ENCODE data around the gene LPCAT3. TPM values are rescaled to one million over a fixed set of nuclear protein-coding genes. Genes with fewer than 3 reads are reported as not detected.
A peak's percentile ranks its signal among the peaks of the same experiment; 100 is the strongest.

The LPCAT3 gene
- total RNA-seq, 5 donors from 2014 or later (not counting 1 experiment from before 2014, with no cell fraction given) = 19.3 to 27.6 (median 22.6) TPM

- Mint-ChIP-seq H3K4me3 (no peak overlapping the region), H3K36me3 (peaks cover 28% of the 10 kb centered on the region), H3K9me3 (no peaks in the 10 kb centered on the region), H3K4me1 (peaks cover 42 to 60% (median 53%) of the 10 kb centered on the region in 3 donors), H3K27ac (peak overlapping the region in 1 of 2 donors; percentile 87), H3K27me3 (no peaks in the 10 kb centered on the region)
- WGBS (ENCODE audit: insufficient coverage) = 40% methylated on average over 1 of the region's 4 CpGs
- ChIA-PET POLR2A (interaction anchor here in 1 of 2 donors (1.0 kb wide), 1 partner anchor 22 kb away, joined by 6 read pairs; the partner anchor contains the start of genes C12orf57 and RNU7-1), CTCF (interaction anchor here (0.9 to 3.2 kb wide), 7 partner anchors 13 to 93 kb away, joined by 3 to 11 read pairs (median 7); partner anchors contain the start of genes C12orf57 (in 1 of the 2), RNU7-1 (in 1 of the 2) and SPSB2 (in 1 of the 2))
- Histone ChIP-seq H3K27me3 (replicated peaks in 1 of 2; ENCODE audit: control insufficient read depth in 2 of 2, extremely low read depth in 1 of 2, insufficient read depth in 2 of 2, low read length in 1 of 2) (no peaks in the 10 kb centered on the region), H3K4me3 (ENCODE audit: control insufficient read depth in 1 of 2, extremely low read depth in 1 of 2, low read length in 1 of 2) (no peak overlapping the region), H3K9me3 (no peaks in the 10 kb centered on the region), H3K27ac (ENCODE audit: low read length) (peak overlapping the region; percentile 69), H3K36me3 (ENCODE audit: control insufficient read depth in 2 of 2, extremely low read depth in 1 of 2, insufficient read depth in 1 of 2, low read length in 1 of 2) (peaks cover 3 to 49% of the 10 kb centered on the region in 2 donors), H3K4me1 (ENCODE audit: control insufficient read depth in 1 of 2, extremely low read depth in 1 of 2, insufficient read depth in 2 of 2, low read length in 2 of 2) (peaks cover 24 to 70% of the 10 kb centered on the region in 2 experiments)
- ATAC-seq (replicated peaks in 1 of 4) (no peak), DNase-seq (no peak)
Measured at GRCh38 chr12:6965714-6966113, 52.6 kb downstream of the LPCAT3 start.

- Histone ChIP-seq H3K36me3 (ENCODE audit: control insufficient read depth in 2 of 2, extremely low read depth in 1 of 2, insufficient read depth in 1 of 2, low read length in 1 of 2) (peaks cover 3 to 55% of the 10 kb centered on the region in 2 donors), H3K9me3 (no peaks in the 10 kb centered on the region), H3K4me3 (ENCODE audit: control insufficient read depth in 1 of 2, extremely low read depth in 1 of 2, low read length in 1 of 2) (no peak overlapping the region), H3K4me1 (ENCODE audit: control insufficient read depth in 1 of 2, extremely low read depth in 1 of 2, insufficient read depth in 2 of 2, low read length in 2 of 2) (peaks cover 30 to 72% of the 10 kb centered on the region in 2 experiments), H3K27ac (ENCODE audit: low read length) (peak overlapping the region; percentile 69), H3K27me3 (replicated peaks in 1 of 2; ENCODE audit: control insufficient read depth in 2 of 2, extremely low read depth in 1 of 2, insufficient read depth in 2 of 2, low read length in 1 of 2) (no peaks in the 10 kb centered on the region)
- 6% methylated on average over 3 of the region's 12 CpGs for WGBS (ENCODE audit: insufficient coverage)
- Mint-ChIP-seq H3K4me3 (no peak overlapping the region), H3K27me3 (no peaks in the 10 kb centered on the region), H3K36me3 (peaks cover 28% of the 10 kb centered on the region), H3K9me3 (no peaks in the 10 kb centered on the region), H3K4me1 (peaks cover 44 to 62% (median 55%) of the 10 kb centered on the region in 3 donors), H3K27ac (peak overlapping the region; percentile 83 to 87)
- peak; percentile 73 to 95 (median 84) for DNase-seq
- ChIA-PET CTCF (interaction anchor here (0.6 to 5.6 kb wide), 17 partner anchors 10 to 113 kb away, joined by 3 to 69 read pairs (median 4); partner anchors contain the start of genes C12orf57 (in 2 of the 2), PTPN6 (in 2 of the 2), RNU7-1 (in 2 of the 2) and LPCAT3 (in 1 of the 2)), POLR2A (interaction anchor here (0.9 to 1.9 kb wide), 3 partner anchors 10 to 21 kb away, joined by 3 to 18 read pairs (median 4); partner anchors contain the start of genes C12orf57 (in 2 of the 2) and RNU7-1 (in 2 of the 2))
- peak; percentile 43 to 52 (median 49) for ATAC-seq (replicated peaks in 1 of 4)
Measured at GRCh38 chr12:6965026-6965661, 53.1 kb downstream of the LPCAT3 start.

- H3K27ac Mint-ChIP-seq = peak overlapping the region; percentile 83 to 87
- H3K4me1 ChIP-seq (ENCODE audit: control insufficient read depth in 1 of 2, extremely low read depth in 1 of 2, insufficient read depth in 2 of 2, low read length in 2 of 2) = peaks cover 35 to 72% of the 10 kb centered on the region in 2 experiments
- peak overlapping the region; percentile 69 for H3K27ac ChIP-seq (ENCODE audit: low read length)
- H3K4me3 ChIP-seq (ENCODE audit: control insufficient read depth in 1 of 2, extremely low read depth in 1 of 2, low read length in 1 of 2) = no peak overlapping the region
- peaks cover 50 to 64% (median 58%) of the 10 kb centered on the region in 3 donors for H3K4me1 Mint-ChIP-seq
- ATAC-seq (replicated peaks in 1 of 4) (no peak), DNase-seq (no peak)
- no peaks in the 10 kb centered on the region for H3K27me3 Mint-ChIP-seq
- no peak overlapping the region for H3K4me3 Mint-ChIP-seq
- H3K36me3 Mint-ChIP-seq = peaks cover 28% of the 10 kb centered on the region
- ChIA-PET CTCF (interaction anchor here (0.6 to 5.6 kb wide), 20 partner anchors 9 to 143 kb away, joined by 3 to 69 read pairs (median 4); partner anchors contain the start of genes C12orf57 (in 2 of the 2), PTPN6 (in 2 of the 2), RNU7-1 (in 2 of the 2) and LPCAT3 (in 1 of the 2)), POLR2A (interaction anchor here (0.9 to 1.9 kb wide), 4 partner anchors 9 to 92 kb away, joined by 3 to 18 read pairs (median 4); partner anchors contain the start of genes C12orf57 (in 2 of the 2), RNU7-1 (in 2 of the 2) and SPSB2 (in 1 of the 2))
- 64% methylated on average over 6 of the region's 8 CpGs for WGBS (ENCODE audit: insufficient coverage)
- no peaks in the 10 kb centered on the region for H3K27me3 ChIP-seq (replicated peaks in 1 of 2; ENCODE audit: control insufficient read depth in 2 of 2, extremely low read depth in 1 of 2, insufficient read depth in 2 of 2, low read length in 1 of 2)
- peaks cover 3 to 57% of the 10 kb centered on the region in 2 donors for H3K36me3 ChIP-seq (ENCODE audit: control insufficient read depth in 2 of 2, extremely low read depth in 1 of 2, insufficient read depth in 1 of 2, low read length in 1 of 2)
- no peaks in the 10 kb centered on the region for H3K9me3 Mint-ChIP-seq
- H3K9me3 ChIP-seq = no peaks in the 10 kb centered on the region
Measured at GRCh38 chr12:6964605-6965025, 53.7 kb downstream of the LPCAT3 start.

GRCh38 chr12:6963791-6964413 lies 54.4 kb downstream of the LPCAT3 start:
- H3K4me3 Mint-ChIP-seq = no peak overlapping the region
- peak in 1 of 35 experiments; percentile 5 for DNase-seq
- ChIA-PET POLR2A (interaction anchor here (0.6 to 1.9 kb wide), 3 partner anchors 20 to 375 kb away, joined by 3 to 18 read pairs (median 3); partner anchors contain the start of genes C12orf57 (in 1 of the 2), RNU7-1 (in 1 of the 2) and SPSB2 (in 1 of the 2)), CTCF (interaction anchor here (0.6 to 5.6 kb wide), 15 partner anchors 9 to 144 kb away, joined by 3 to 69 read pairs (median 4); partner anchors contain the start of genes C12orf57 (in 2 of the 2), PTPN6 (in 2 of the 2), RNU7-1 (in 2 of the 2) and SPSB2 (in 1 of the 2))
- ATAC-seq (replicated peaks in 1 of 4) = no peak
- H3K27me3 ChIP-seq (replicated peaks in 1 of 2; ENCODE audit: control insufficient read depth in 2 of 2, extremely low read depth in 1 of 2, insufficient read depth in 2 of 2, low read length in 1 of 2) = no peaks in the 10 kb centered on the region
- H3K4me1 Mint-ChIP-seq = peaks cover 51 to 65% (median 58%) of the 10 kb centered on the region in 3 donors
- H3K9me3 ChIP-seq = no peaks in the 10 kb centered on the region
- H3K4me1 ChIP-seq (ENCODE audit: control insufficient read depth in 1 of 2, extremely low read depth in 1 of 2, insufficient read depth in 2 of 2, low read length in 2 of 2) = peaks cover 33 to 72% of the 10 kb centered on the region in 2 experiments
- peaks cover 29% of the 10 kb centered on the region for H3K36me3 Mint-ChIP-seq
- H3K36me3 ChIP-seq (ENCODE audit: control insufficient read depth in 2 of 2, extremely low read depth in 1 of 2, insufficient read depth in 1 of 2, low read length in 1 of 2) = peaks cover 3 to 56% of the 10 kb centered on the region in 2 donors
- no peaks in the 10 kb centered on the region for H3K27me3 Mint-ChIP-seq
- H3K27ac ChIP-seq (ENCODE audit: low read length) = peak overlapping the region; percentile 69
- H3K4me3 ChIP-seq (ENCODE audit: control insufficient read depth in 1 of 2, extremely low read depth in 1 of 2, low read length in 1 of 2) = no peak overlapping the region
- H3K9me3 Mint-ChIP-seq = no peaks in the 10 kb centered on the region
- H3K27ac Mint-ChIP-seq = peak overlapping the region; percentile 83 to 87
- 78% methylated on average over 5 of the region's 17 CpGs for WGBS (ENCODE audit: insufficient coverage)

GRCh38 chr12:6963016-6963731 lies 55.1 kb downstream of the LPCAT3 start:
- peaks cover 3 to 54% of the 10 kb centered on the region in 2 donors for H3K36me3 ChIP-seq (ENCODE audit: control insufficient read depth in 2 of 2, extremely low read depth in 1 of 2, insufficient read depth in 1 of 2, low read length in 1 of 2)

More at GRCh38 chr12:6963016-6963731, 55.1 kb downstream of the LPCAT3 start:
- Mint-ChIP-seq H3K4me1 (peaks cover 53 to 66% (median 61%) of the 10 kb centered on the region in 3 donors), H3K4me3 (no peak overlapping the region), H3K36me3 (peaks cover 30% of the 10 kb centered on the region), H3K9me3 (no peaks in the 10 kb centered on the region), H3K27me3 (no peaks in the 10 kb centered on the region), H3K27ac (peak overlapping the region; percentile 99 to 100)
- DNase-seq = no peak
- no peaks in the 10 kb centered on the region for H3K27me3 ChIP-seq (replicated peaks in 1 of 2; ENCODE audit: control insufficient read depth in 2 of 2, extremely low read depth in 1 of 2, insufficient read depth in 2 of 2, low read length in 1 of 2)
- H3K4me1 ChIP-seq (ENCODE audit: control insufficient read depth in 1 of 2, extremely low read depth in 1 of 2, insufficient read depth in 2 of 2, low read length in 2 of 2) = peaks cover 35 to 72% of the 10 kb centered on the region in 2 experiments
- ChIA-PET CTCF (interaction anchor here (0.6 to 6.8 kb wide), 8 partner anchors 9 to 94 kb away, joined by 3 to 126 read pairs (median 8); partner anchors contain the start of genes C12orf57 (in 2 of the 2), RNU7-1 (in 2 of the 2), PTPN6 (in 1 of the 2) and SPSB2 (in 1 of the 2)), POLR2A (interaction anchor here in 1 of 2 donors (0.6 kb wide), 1 partner anchor 374 kb away, joined by 3 read pairs; no protein-coding TSS in a partner anchor)
- H3K27ac ChIP-seq (ENCODE audit: low read length) = peak overlapping the region; percentile 97
- 92% methylated on average over 18 of the region's 32 CpGs for WGBS (ENCODE audit: insufficient coverage)
- H3K9me3 ChIP-seq = no peaks in the 10 kb centered on the region
- no peak overlapping the region for H3K4me3 ChIP-seq (ENCODE audit: control insufficient read depth in 1 of 2, extremely low read depth in 1 of 2, low read length in 1 of 2)
- ATAC-seq (replicated peaks in 1 of 4) = no peak
